Left ventricle myocardium inferior (tissue), 1 donor: Measurements from ENCODE around the gene ADAM8. TPM values are rescaled to one million over a fixed set of nuclear protein-coding genes. Genes with fewer than 3 reads are reported as not detected.

Experiments
- DNase-seq: peaks from one replicate; pipeline ENCODE4 v3.0.0-alpha.2; 2020
- H3K27ac ChIP-seq: fragments of 200-600 bp; replicated peaks from 2 replicates; pipeline ENCODE4 v1.8.0; 2021
- H3K27me3 ChIP-seq: fragments of 200-600 bp; 2 replicates; pipeline ENCODE4 v1.8.0; 2021; ENCODE audit warnings: low read depth
- H3K36me3 ChIP-seq: fragments of 200-600 bp; 2 replicates; pipeline ENCODE4 v1.8.0; 2021
- H3K4me1 ChIP-seq: fragments of 200-600 bp; 2 replicates; pipeline ENCODE4 v1.8.0; 2021
- H3K4me3 ChIP-seq: fragments of 200-600 bp; 2 replicates; pipeline ENCODE4 v1.8.0; 2021; ENCODE audit warnings: mild to moderate bottlenecking, moderate library complexity
- H3K9me3 ChIP-seq: fragments of 200-600 bp; replicated peaks from 2 replicates; pipeline ENCODE4 v1.8.0; 2021
- intact Hi-C: fragments of 100-400 bp; cut with micrococcal nuclease; formaldehyde crosslinking; loops from one replicate; pipeline ENCODE4 v1.11.0; 2022
- total RNA-seq: library from RNA; stranded (reverse); fragmentation: NEBNext Ultra II Directional; extraction: Animal tissue kit (Norgen Biotek cat#: 25700); gene quantifications from one replicate; pipeline ENCODE4 v1.2.1, GENCODE V29; 2021
- TF ChIP-seq, protein P1 (sequence below): fragments of 200-600 bp; IDR thresholded peaks from 2 replicates; pipeline ENCODE4 v1.8.0; 2021; ENCODE audit warnings: antibody characterized with exemption, mild to moderate bottlenecking, borderline replicate concordance
- donor health status: DM: no; HTN: yes; CAD: no; lungs with severe emphysema.

The ADAM8 gene
- total RNA-seq, 1 donor from 2014 or later = 1.4 TPM

DNA sequence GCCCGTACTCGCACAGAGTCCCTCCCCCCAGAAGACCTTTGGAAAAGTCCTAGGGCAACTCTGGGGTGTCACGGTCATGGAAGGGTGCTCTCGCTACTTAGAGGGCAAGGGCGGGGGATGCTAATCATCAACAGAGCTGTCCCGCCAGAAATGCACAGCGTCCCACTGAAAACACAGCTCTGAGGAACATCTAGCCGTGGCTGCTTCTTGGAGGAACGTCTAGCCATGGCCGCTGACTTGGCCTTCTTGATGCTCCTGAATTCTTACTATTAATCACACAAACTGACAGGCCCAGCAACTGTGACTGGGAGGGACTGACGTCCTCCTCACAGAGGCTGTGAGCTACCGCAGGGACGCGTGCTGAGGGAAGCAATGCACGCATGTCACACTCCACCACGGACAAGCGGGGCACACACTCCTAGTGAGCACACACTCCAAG, 30.3 kb upstream of the ADAM8 start:
- peak overlapping the region; percentile 100 for H3K4me3 ChIP-seq
- peaks cover 54% of the 10 kb centered on the region for H3K4me1 ChIP-seq
- no peaks in the 10 kb centered on the region for H3K27me3 ChIP-seq
- no peaks in the 10 kb centered on the region for H3K9me3 ChIP-seq
- DNase-seq = no peak
- TF ChIP-seq, protein P1, sequence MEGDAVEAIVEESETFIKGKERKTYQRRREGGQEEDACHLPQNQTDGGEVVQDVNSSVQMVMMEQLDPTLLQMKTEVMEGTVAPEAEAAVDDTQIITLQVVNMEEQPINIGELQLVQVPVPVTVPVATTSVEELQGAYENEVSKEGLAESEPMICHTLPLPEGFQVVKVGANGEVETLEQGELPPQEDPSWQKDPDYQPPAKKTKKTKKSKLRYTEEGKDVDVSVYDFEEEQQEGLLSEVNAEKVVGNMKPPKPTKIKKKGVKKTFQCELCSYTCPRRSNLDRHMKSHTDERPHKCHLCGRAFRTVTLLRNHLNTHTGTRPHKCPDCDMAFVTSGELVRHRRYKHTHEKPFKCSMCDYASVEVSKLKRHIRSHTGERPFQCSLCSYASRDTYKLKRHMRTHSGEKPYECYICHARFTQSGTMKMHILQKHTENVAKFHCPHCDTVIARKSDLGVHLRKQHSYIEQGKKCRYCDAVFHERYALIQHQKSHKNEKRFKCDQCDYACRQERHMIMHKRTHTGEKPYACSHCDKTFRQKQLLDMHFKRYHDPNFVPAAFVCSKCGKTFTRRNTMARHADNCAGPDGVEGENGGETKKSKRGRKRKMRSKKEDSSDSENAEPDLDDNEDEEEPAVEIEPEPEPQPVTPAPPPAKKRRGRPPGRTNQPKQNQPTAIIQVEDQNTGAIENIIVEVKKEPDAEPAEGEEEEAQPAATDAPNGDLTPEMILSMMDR = no peak
- intact Hi-C loops = no loop called here
- H3K27ac ChIP-seq = no peak overlapping the region
- H3K36me3 ChIP-seq = peaks cover 30% of the 10 kb centered on the region

DNA sequence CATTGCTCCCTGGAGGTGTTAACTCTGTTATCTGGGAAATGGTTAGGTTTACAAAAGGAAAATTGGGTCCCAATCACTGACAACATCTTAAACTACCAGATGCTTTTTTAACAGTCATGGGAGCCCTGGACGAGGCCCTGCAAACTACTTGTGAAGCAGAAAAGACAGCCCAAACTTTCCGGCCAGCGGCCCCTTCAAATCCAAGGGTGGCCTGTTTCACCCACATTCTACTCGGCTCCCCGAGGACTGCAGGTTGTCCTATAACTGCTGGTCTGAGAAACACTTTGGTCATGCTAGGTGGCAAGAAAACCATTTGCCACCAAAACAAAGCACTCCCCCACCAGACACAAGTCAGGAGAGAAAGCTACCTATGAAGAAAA, 29.4 kb upstream of the ADAM8 start:
- Histone ChIP-seq H3K36me3 (peaks cover 31% of the 10 kb centered on the region), H3K27ac (no peak overlapping the region), H3K9me3 (no peaks in the 10 kb centered on the region), H3K27me3 (no peaks in the 10 kb centered on the region), H3K4me3 (no peak overlapping the region), H3K4me1 (peaks cover 54% of the 10 kb centered on the region)
- DNase-seq = no peak
- intact Hi-C loops = no loop called here
- TF ChIP-seq, protein P1 = no peak

DNA sequence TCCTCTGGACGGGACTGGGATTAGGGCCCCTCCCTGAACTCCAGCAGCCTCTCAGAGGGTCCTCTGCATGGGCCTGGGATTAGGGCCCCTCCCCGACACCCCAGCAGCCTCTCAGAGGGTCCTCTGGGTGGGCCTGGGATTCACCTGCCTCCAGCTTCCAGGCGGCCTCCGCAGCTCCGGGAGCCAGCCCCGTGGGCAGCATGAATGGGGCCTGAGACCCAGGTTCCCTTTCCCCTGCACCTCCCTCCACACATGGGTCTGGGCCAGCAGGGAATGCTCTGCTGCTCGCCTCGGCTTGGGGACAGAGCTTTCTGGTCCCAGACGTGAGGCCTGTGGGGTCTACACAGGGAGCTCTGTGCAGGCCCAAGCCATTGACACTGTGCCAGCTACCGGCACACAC, 26.5 kb upstream of the ADAM8 start:
- intact Hi-C loops = no loop called here
- Histone ChIP-seq H3K9me3 (no peaks in the 10 kb centered on the region), H3K4me1 (peaks cover 41% of the 10 kb centered on the region), H3K27me3 (no peaks in the 10 kb centered on the region), H3K4me3 (no peak overlapping the region), H3K36me3 (peaks cover 48% of the 10 kb centered on the region), H3K27ac (no peak overlapping the region)
- TF ChIP-seq, protein P1 = no peak
- no peak for DNase-seq

DNA sequence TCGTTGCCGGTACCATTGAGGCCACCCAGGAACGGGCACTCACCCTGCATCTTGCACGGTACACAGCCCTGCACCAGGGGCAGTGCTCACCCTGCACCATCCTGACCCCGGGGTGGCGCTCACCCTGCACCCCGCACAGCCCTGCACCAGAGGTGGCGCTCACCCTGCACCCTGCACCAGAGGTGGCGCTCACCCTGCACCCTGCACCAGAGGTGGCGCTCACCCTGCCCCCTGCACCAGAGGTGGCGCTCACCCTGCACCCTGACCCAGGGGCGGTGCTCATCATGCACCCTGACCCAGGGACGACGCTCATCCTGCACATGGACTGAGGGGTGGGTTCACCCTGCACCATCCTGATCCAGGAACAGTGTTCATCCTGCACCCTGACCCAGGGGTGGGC, 25.6 kb upstream of the ADAM8 start:
- Histone ChIP-seq H3K9me3 (no peaks in the 10 kb centered on the region), H3K36me3 (peaks cover 58% of the 10 kb centered on the region), H3K27ac (no peak overlapping the region), H3K4me3 (no peak overlapping the region), H3K27me3 (no peaks in the 10 kb centered on the region), H3K4me1 (peaks cover 31% of the 10 kb centered on the region)
- TF ChIP-seq, protein P1 = no peak
- intact Hi-C loops = no loop called here
- no peak for DNase-seq

DNA sequence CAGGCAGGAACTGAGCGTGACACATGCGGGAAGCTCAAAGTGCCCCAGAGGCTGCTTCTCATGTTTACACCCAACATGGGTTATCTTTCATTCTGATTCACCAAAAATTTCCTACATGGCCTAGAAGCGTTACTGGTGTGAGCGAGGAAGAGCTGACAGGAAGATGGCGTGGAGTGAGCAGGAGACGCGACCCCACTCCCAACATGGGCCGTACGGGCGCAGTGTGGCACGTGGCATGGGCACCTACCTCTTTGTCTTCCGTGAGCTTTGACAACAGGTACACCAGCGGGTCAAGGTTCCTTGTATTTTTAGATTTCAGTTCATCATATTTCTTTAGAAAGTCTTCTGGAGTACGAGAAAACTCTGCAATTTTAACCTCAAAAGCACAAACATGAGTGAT, 23.1 kb upstream of the ADAM8 start:
- H3K9me3 ChIP-seq = no peaks in the 10 kb centered on the region
- H3K27ac ChIP-seq = no peak overlapping the region
- H3K27me3 ChIP-seq = no peaks in the 10 kb centered on the region
- intact Hi-C loops = no loop called here
- peaks cover 83% of the 10 kb centered on the region for H3K36me3 ChIP-seq
- peaks cover 10% of the 10 kb centered on the region for H3K4me1 ChIP-seq
- DNase-seq = no peak
- no peak overlapping the region for H3K4me3 ChIP-seq
- TF ChIP-seq, protein P1 = no peak

DNA sequence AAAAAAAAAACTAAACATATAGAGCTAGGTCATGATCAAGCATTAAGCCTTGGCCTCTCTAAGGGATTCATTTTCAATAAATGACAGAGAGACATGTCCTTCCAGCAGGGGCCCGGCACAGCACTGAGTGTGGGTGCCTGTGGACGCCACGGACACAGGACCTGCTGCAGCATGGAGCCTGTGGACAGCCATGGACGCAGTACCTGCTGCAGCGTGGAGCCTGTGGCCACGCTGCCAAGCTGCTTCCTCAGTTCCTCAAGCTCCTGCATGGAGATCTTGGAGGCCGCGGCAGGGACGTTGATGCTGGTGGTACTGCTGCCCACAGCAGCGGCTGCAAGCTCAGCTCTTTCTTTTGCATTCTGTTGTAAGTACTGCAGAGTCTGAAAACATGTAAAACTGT, 22.6 kb upstream of the ADAM8 start:
- DNase-seq = no peak
- intact Hi-C loops = no loop called here

More for the DNA sequence above, 22.6 kb upstream of the ADAM8 start:
- H3K36me3 ChIP-seq = peaks cover 88% of the 10 kb centered on the region
- peaks cover 6% of the 10 kb centered on the region for H3K4me1 ChIP-seq
- TF ChIP-seq, protein P1 = no peak
- H3K27ac ChIP-seq = no peak overlapping the region
- no peaks in the 10 kb centered on the region for H3K9me3 ChIP-seq
- H3K4me3 ChIP-seq = no peak overlapping the region
- H3K27me3 ChIP-seq = no peaks in the 10 kb centered on the region
